Loucy (cell line): Measurements from ENCODE around the gene ST3GAL3.

Experiments
- H2AFZ ChIP-seq: fragments of 200-600 bp; sonication (generic); 2 replicates; pipeline ENCODE4 v1.6.0; 2016; ENCODE audit warnings: antibody characterized with exemption, mild to moderate bottlenecking, low read length, moderate library complexity
- H3F3A ChIP-seq: fragments of 200-600 bp; 2 replicates; pipeline ENCODE4 v1.6.0; 2016; ENCODE audit warnings: antibody characterized with exemption, low read depth, mild to moderate bottlenecking
- H3K27me3 ChIP-seq: fragments of 200-600 bp; sonication (generic); 2 replicates; pipeline ENCODE4 v1.6.1; 2014; ENCODE audit warnings: low read length, mild to moderate bottlenecking; ENCODE audit not compliant: insufficient read depth, poor library complexity, severe bottlenecking
- H3K36me3 ChIP-seq: fragments of 200-600 bp; sonication (generic); 2 replicates; pipeline ENCODE4 v1.6.1; 2016; ENCODE audit warnings: low read length; ENCODE audit not compliant: insufficient read depth
- H3K4me1 ChIP-seq: fragments of 200-600 bp; sonication (generic); 2 replicates; pipeline ENCODE4 v1.5.1; 2014; ENCODE audit warnings: low read length, mild to moderate bottlenecking; ENCODE audit not compliant: insufficient read depth, poor library complexity, severe bottlenecking
- H3K4me2 ChIP-seq: fragments of 200-600 bp; sonication (generic); 2 replicates; pipeline ENCODE4 v1.6.0; 2014; ENCODE audit warnings: antibody characterized with exemption, low read length, low read depth, mild to moderate bottlenecking; ENCODE audit not compliant: poor library complexity, severe bottlenecking
- H3K4me3 ChIP-seq: fragments of 200-600 bp; sonication (generic); 2 replicates; pipeline ENCODE4 v1.5.1; 2014; ENCODE audit warnings: low read length, mild to moderate bottlenecking, mixed read lengths; ENCODE audit not compliant: poor library complexity, severe bottlenecking
- H3K79me2 ChIP-seq: fragments of 200-600 bp; sonication (generic); 2 replicates; pipeline ENCODE4 v1.6.1; 2014; ENCODE audit warnings: low read length; ENCODE audit not compliant: insufficient read depth
- H3K9ac ChIP-seq: fragments of 200-600 bp; sonication (generic); 2 replicates; pipeline ENCODE4 v1.6.0; 2014; ENCODE audit warnings: mild to moderate bottlenecking, low read depth, low read length, moderate library complexity; ENCODE audit not compliant: poor library complexity, severe bottlenecking
- H3K9me2 ChIP-seq: fragments of 200-600 bp; sonication (generic); replicated peaks from 2 replicates; pipeline ENCODE4 v1.6.1; 2016; ENCODE audit warnings: low read depth, low read length, mixed read lengths
- H3K9me3 ChIP-seq: fragments of 200-600 bp; sonication (generic); 2 replicates; pipeline ENCODE4 v1.6.1; 2014; ENCODE audit warnings: mild to moderate bottlenecking, antibody characterized with exemption, low read length, low read depth; ENCODE audit not compliant: insufficient read depth
- H4K20me1 ChIP-seq: fragments of 200-600 bp; sonication (generic); 2 replicates; pipeline ENCODE4 v1.6.0; 2014; ENCODE audit warnings: antibody characterized with exemption, low read length, mild to moderate bottlenecking; ENCODE audit not compliant: insufficient read depth, poor library complexity, severe bottlenecking
- CTCF ChIP-seq: fragments of 200-600 bp; sonication (generic); conservative IDR thresholded peaks from 2 replicates; pipeline ENCODE4 v1.5.1; 2014; ENCODE audit warnings: mild to moderate bottlenecking, antibody characterized with exemption, low read length
- EZH2phosphoT487 ChIP-seq: fragments of 200-600 bp; IDR thresholded peaks from 2 replicates; pipeline ENCODE4 v1.6.1; 2018; ENCODE audit warnings: antibody characterized with exemption, mild to moderate bottlenecking, moderate library complexity, borderline replicate concordance

The ST3GAL3 gene

GRCh38 chr1:43902058-43902831 lies 194.9 kb downstream of the ST3GAL3 start:
- no peaks in the 10 kb centered on the region for H3K79me2 ChIP-seq
- TF ChIP-seq CTCF (no peak), EZH2phosphoT487 (no peak)
- peaks cover 5% of the 10 kb centered on the region for H3K4me1 ChIP-seq
- no peaks in the 10 kb centered on the region for H4K20me1 ChIP-seq
- H3K27me3 ChIP-seq, result no peaks in the 10 kb centered on the region
- no peaks in the 10 kb centered on the region for H3K9me2 ChIP-seq
- H3K4me3 ChIP-seq, result no peak overlapping the region
- no peaks in the 10 kb centered on the region; the same call in 1 of the 2 replicates for H3F3A ChIP-seq
- H3K36me3 ChIP-seq, result no peaks in the 10 kb centered on the region; the same call in 1 of the 2 replicates
- H3K4me2 ChIP-seq, result no peak overlapping the region
- no peak overlapping the region for H3K9ac ChIP-seq
- no peaks in the 10 kb centered on the region for H3K9me3 ChIP-seq
- H2AFZ ChIP-seq, result no peak overlapping the region

GRCh38 chr1:43904660-43905551 lies 197.6 kb downstream of the ST3GAL3 start:
- H3K9me2 ChIP-seq, result no peaks in the 10 kb centered on the region
- no peaks in the 10 kb centered on the region for H3K27me3 ChIP-seq
- H3K79me2 ChIP-seq, result no peaks in the 10 kb centered on the region
- peaks cover 5% of the 10 kb centered on the region for H3K4me1 ChIP-seq
- H4K20me1 ChIP-seq, result no peaks in the 10 kb centered on the region
- no peak overlapping the region for H2AFZ ChIP-seq
- H3F3A ChIP-seq, result no peaks in the 10 kb centered on the region; the same call in 1 of the 2 replicates
- H3K9ac ChIP-seq, result no peak overlapping the region
- TF ChIP-seq CTCF, result no peak
- TF ChIP-seq EZH2phosphoT487, result no peak
- H3K4me2 ChIP-seq, result no peak overlapping the region
- no peak overlapping the region for H3K4me3 ChIP-seq
- H3K36me3 ChIP-seq, result no peaks in the 10 kb centered on the region
- no peaks in the 10 kb centered on the region for H3K9me3 ChIP-seq

GRCh38 chr1:43908226-43908625 lies 200.9 kb downstream of the ST3GAL3 start:
- no peaks in the 10 kb centered on the region for H3K79me2 ChIP-seq
- H3K9me3 ChIP-seq, result no peaks in the 10 kb centered on the region
- no peak overlapping the region for H3K4me3 ChIP-seq
- no peaks in the 10 kb centered on the region for H3K36me3 ChIP-seq
- no peak overlapping the region for H3K4me2 ChIP-seq
- no peaks in the 10 kb centered on the region for H4K20me1 ChIP-seq
- H2AFZ ChIP-seq, result no peak overlapping the region
- no peaks in the 10 kb centered on the region for H3K4me1 ChIP-seq
- no peaks in the 10 kb centered on the region for H3K27me3 ChIP-seq
- no peak for TF ChIP-seq EZH2phosphoT487
- no peak for TF ChIP-seq CTCF
- no peaks in the 10 kb centered on the region; the same call in 1 of the 2 replicates for H3F3A ChIP-seq
- H3K9ac ChIP-seq, result no peak overlapping the region
- no peaks in the 10 kb centered on the region for H3K9me2 ChIP-seq
